ENCODE measurements around the gene KCNJ2.

The KCNJ2 gene

GRCh38 chr17:70190959-70191805 lies 21.9 kb downstream of the KCNJ2 start:
- WGBS, 2 donors (ENCODE audit: extremely low coverage in 2 of 2, insufficient read length in 2 of 2, insufficient replicate concordance in 1 of 2), result no CpG with 5 or more reads among the region's 2 CpGs

GRCh38 chr17:70195091-70195490 lies 25.8 kb downstream of the KCNJ2 start:
- H3K18ac ChIP-seq (ENCODE audit: low read length), result no peak overlapping the region
- H4K91ac ChIP-seq (ENCODE audit: low read depth, low read length, poor library complexity), result no peak overlapping the region
- H3K36me3 ChIP-seq (replicated peaks in 1 of 2; ENCODE audit: control insufficient read depth in 2 of 2, insufficient read depth in 2 of 2, low read length in 2 of 2), result no peaks in the 10 kb centered on the region
- H3K9me3 ChIP-seq (replicated peaks in 1 of 2; ENCODE audit: control insufficient read depth in 2 of 2, insufficient read depth in 1 of 2, low read depth in 1 of 2, low read length in 2 of 2), result no peaks in the 10 kb centered on the region
- H3K4me3 ChIP-seq (ENCODE audit: low read length in 2 of 2), result no peak overlapping the region
- no peak overlapping the region for H2BK12ac ChIP-seq (ENCODE audit: low read length)
- DNase-seq (ENCODE audit: low spot score), result no peak
- no peak overlapping the region for H2BK120ac ChIP-seq (ENCODE audit: low read depth, low read length)
- no peak overlapping the region for H2AK5ac ChIP-seq (ENCODE audit: low read depth, low read length)
- no peak overlapping the region for H3K14ac ChIP-seq (ENCODE audit: low read length)
- H4K8ac ChIP-seq (ENCODE audit: low read depth, low read length), result no peak overlapping the region
- no peak overlapping the region for H2AFZ ChIP-seq (ENCODE audit: low read length)
- H3K27ac ChIP-seq (replicated peaks; ENCODE audit: low read length), result no peak overlapping the region
- H3K4me1 ChIP-seq (ENCODE audit: control insufficient read depth in 2 of 2, insufficient read depth in 1 of 2, low read depth in 1 of 2, low read length in 2 of 2), result peaks cover 3 to 6% of the 10 kb centered on the region in 2 donors
- no peaks in the 10 kb centered on the region for H3K27me3 ChIP-seq (ENCODE audit: control insufficient read depth in 3 of 3, insufficient read depth in 3 of 3, low read depth in 1 of 3, low read length in 3 of 3)
- no peaks in the 10 kb centered on the region for H3K79me1 ChIP-seq (ENCODE audit: low read depth, low read length)
- H3K23ac ChIP-seq (ENCODE audit: low read depth, low read length, poor library complexity), result no peak overlapping the region
- no peak overlapping the region for H2BK15ac ChIP-seq (ENCODE audit: low read length)
- H3K9ac ChIP-seq (ENCODE audit: low read depth, low read length, poor library complexity), result no peak overlapping the region
- no peak overlapping the region for H3K4ac ChIP-seq (ENCODE audit: low read length)
- H3K4me2 ChIP-seq (ENCODE audit: insufficient read depth, low read length, poor library complexity, severe bottlenecking), result no peak overlapping the region
- H2BK5ac ChIP-seq (ENCODE audit: low read length), result no peak overlapping the region

More at GRCh38 chr17:70190959-70191805, 21.9 kb downstream of the KCNJ2 start:
- peaks cover 3 to 6% of the 10 kb centered on the region in 2 donors for H3K4me1 ChIP-seq (ENCODE audit: control insufficient read depth in 2 of 2, insufficient read depth in 1 of 2, low read depth in 1 of 2, low read length in 2 of 2)
- no peak overlapping the region for H2BK5ac ChIP-seq (ENCODE audit: low read length)
- no peaks in the 10 kb centered on the region for H3K27me3 ChIP-seq (ENCODE audit: control insufficient read depth in 3 of 3, insufficient read depth in 3 of 3, low read depth in 1 of 3, low read length in 3 of 3)
- no peaks in the 10 kb centered on the region for H3K9me3 ChIP-seq (replicated peaks in 1 of 2; ENCODE audit: control insufficient read depth in 2 of 2, insufficient read depth in 1 of 2, low read depth in 1 of 2, low read length in 2 of 2)
- no peak overlapping the region for H2BK15ac ChIP-seq (ENCODE audit: low read length)
- no peak overlapping the region for H2BK12ac ChIP-seq (ENCODE audit: low read length)
- H3K14ac ChIP-seq (ENCODE audit: low read length), result no peak overlapping the region
- H3K36me3 ChIP-seq (replicated peaks in 1 of 2; ENCODE audit: control insufficient read depth in 2 of 2, insufficient read depth in 2 of 2, low read length in 2 of 2), result no peaks in the 10 kb centered on the region
- no peak overlapping the region for H4K91ac ChIP-seq (ENCODE audit: low read depth, low read length, poor library complexity)
- no peak for DNase-seq (ENCODE audit: low spot score)
- H2BK120ac ChIP-seq (ENCODE audit: low read depth, low read length), result no peak overlapping the region
- H4K8ac ChIP-seq (ENCODE audit: low read depth, low read length), result no peak overlapping the region
- H2AK5ac ChIP-seq (ENCODE audit: low read depth, low read length), result no peak overlapping the region
- no peak overlapping the region for H3K4me2 ChIP-seq (ENCODE audit: insufficient read depth, low read length, poor library complexity, severe bottlenecking)
- H3K23ac ChIP-seq (ENCODE audit: low read depth, low read length, poor library complexity), result no peak overlapping the region
- no peak overlapping the region for H3K9ac ChIP-seq (ENCODE audit: low read depth, low read length, poor library complexity)
- H3K18ac ChIP-seq (ENCODE audit: low read length), result no peak overlapping the region
- H2AFZ ChIP-seq (ENCODE audit: low read length), result peak overlapping the region; percentile 50
- no peaks in the 10 kb centered on the region for H3K79me1 ChIP-seq (ENCODE audit: low read depth, low read length)
- H3K4ac ChIP-seq (ENCODE audit: low read length), result no peak overlapping the region
- H3K4me3 ChIP-seq (ENCODE audit: low read length in 2 of 2), result no peak overlapping the region
- no peak overlapping the region for H3K27ac ChIP-seq (replicated peaks; ENCODE audit: low read length)

- Histone ChIP-seq H3K79me1 (ENCODE audit: low read depth, low read length) (no peaks in the 10 kb centered on the region), H3K4me1 (ENCODE audit: control insufficient read depth in 2 of 2, insufficient read depth in 1 of 2, low read depth in 1 of 2, low read length in 2 of 2) (no peaks in the 10 kb centered on the region), H2BK12ac (ENCODE audit: low read length) (no peak overlapping the region), H3K27me3 (ENCODE audit: control insufficient read depth in 3 of 3, insufficient read depth in 3 of 3, low read depth in 1 of 3, low read length in 3 of 3) (no peaks in the 10 kb centered on the region), H3K9me3 (replicated peaks in 1 of 2; ENCODE audit: control insufficient read depth in 2 of 2, insufficient read depth in 1 of 2, low read depth in 1 of 2, low read length in 2 of 2) (no peaks in the 10 kb centered on the region), H3K18ac (ENCODE audit: low read length) (no peak overlapping the region), H3K9ac (ENCODE audit: low read depth, low read length, poor library complexity) (no peak overlapping the region), H2AFZ (ENCODE audit: low read length) (peak overlapping the region; percentile 6), H4K91ac (ENCODE audit: low read depth, low read length, poor library complexity) (no peak overlapping the region), H2BK5ac (ENCODE audit: low read length) (no peak overlapping the region), H2BK120ac (ENCODE audit: low read depth, low read length) (no peak overlapping the region), H3K23ac (ENCODE audit: low read depth, low read length, poor library complexity) (no peak overlapping the region), H2AK5ac (ENCODE audit: low read depth, low read length) (no peak overlapping the region), H3K14ac (ENCODE audit: low read length) (no peak overlapping the region), H4K8ac (ENCODE audit: low read depth, low read length) (no peak overlapping the region), H3K27ac (replicated peaks; ENCODE audit: low read length) (no peak overlapping the region), H3K4ac (ENCODE audit: low read length) (no peak overlapping the region), H3K4me2 (ENCODE audit: insufficient read depth, low read length, poor library complexity, severe bottlenecking) (no peak overlapping the region), H2BK15ac (ENCODE audit: low read length) (no peak overlapping the region), H3K36me3 (replicated peaks in 1 of 2; ENCODE audit: control insufficient read depth in 2 of 2, insufficient read depth in 2 of 2, low read length in 2 of 2) (no peaks in the 10 kb centered on the region), H3K4me3 (ENCODE audit: low read length in 2 of 2) (no peak overlapping the region)
- DNase-seq (ENCODE audit: low spot score), result no peak
- WGBS, 2 donors (ENCODE audit: extremely low coverage in 2 of 2, insufficient read length in 2 of 2, insufficient replicate concordance in 1 of 2), result no CpG with 5 or more reads among the region's 6 CpGs
These were observed 32.6 kb downstream of the KCNJ2 start for GRCh38 chr17:70201872-70202419.

- Histone ChIP-seq H3K14ac (ENCODE audit: low read length) (no peak overlapping the region), H2AFZ (ENCODE audit: low read length) (no peak overlapping the region), H2BK12ac (ENCODE audit: low read length) (no peak overlapping the region), H4K8ac (ENCODE audit: low read depth, low read length) (no peak overlapping the region), H3K27ac (replicated peaks; ENCODE audit: low read length) (no peak overlapping the region), H3K4ac (ENCODE audit: low read length) (no peak overlapping the region), H3K79me1 (ENCODE audit: low read depth, low read length) (no peaks in the 10 kb centered on the region), H3K18ac (ENCODE audit: low read length) (no peak overlapping the region), H3K4me3 (ENCODE audit: low read length in 2 of 2) (no peak overlapping the region), H4K91ac (ENCODE audit: low read depth, low read length, poor library complexity) (no peak overlapping the region), H3K4me1 (ENCODE audit: control insufficient read depth in 2 of 2, insufficient read depth in 1 of 2, low read depth in 1 of 2, low read length in 2 of 2) (no peaks in the 10 kb centered on the region), H2BK15ac (ENCODE audit: low read length) (no peak overlapping the region), H3K9ac (ENCODE audit: low read depth, low read length, poor library complexity) (no peak overlapping the region), H2AK5ac (ENCODE audit: low read depth, low read length) (no peak overlapping the region), H2BK120ac (ENCODE audit: low read depth, low read length) (no peak overlapping the region), H3K9me3 (replicated peaks in 1 of 2; ENCODE audit: control insufficient read depth in 2 of 2, insufficient read depth in 1 of 2, low read depth in 1 of 2, low read length in 2 of 2) (no peaks in the 10 kb centered on the region), H3K36me3 (replicated peaks in 1 of 2; ENCODE audit: control insufficient read depth in 2 of 2, insufficient read depth in 2 of 2, low read length in 2 of 2) (no peaks in the 10 kb centered on the region), H3K4me2 (ENCODE audit: insufficient read depth, low read length, poor library complexity, severe bottlenecking) (no peak overlapping the region), H3K27me3 (ENCODE audit: control insufficient read depth in 3 of 3, insufficient read depth in 3 of 3, low read depth in 1 of 3, low read length in 3 of 3) (no peaks in the 10 kb centered on the region), H2BK5ac (ENCODE audit: low read length) (no peak overlapping the region), H3K23ac (ENCODE audit: low read depth, low read length, poor library complexity) (no peak overlapping the region)
- no CpG with 5 or more reads among the region's 2 CpGs for whole genome bisulfite sequencing, 2 donors (ENCODE audit: extremely low coverage in 2 of 2, insufficient read length in 2 of 2, insufficient replicate concordance in 1 of 2)
- no peak for DNase-seq (ENCODE audit: low spot score)
These were observed 33.5 kb downstream of the KCNJ2 start for GRCh38 chr17:70202840-70203239.

All from neuronal stem cell (in vitro differentiated cells).